Hepatocyte (in vitro differentiated cells): ENCODE measurements around the gene ARSB. TPM values are rescaled to one million over a fixed set of nuclear protein-coding genes. Genes with fewer than 3 reads are reported as not detected.
A peak's percentile ranks its signal among the peaks of the same experiment; 100 is the strongest.

Experiments used
- DNase-seq: peaks from one replicate; pipeline ENCODE4 v3.0.0-alpha.2; 2016; ENCODE audit warnings: low spot score
- H2AFZ ChIP-seq: fragments of 200-600 bp; sonication (generic); 2 replicates; pipeline ENCODE4 v1.6.0; 2016; ENCODE audit warnings: antibody characterized with exemption, mild to moderate bottlenecking
- H3K27ac ChIP-seq: fragments of 200-600 bp; sonication (generic); 2 replicates; pipeline ENCODE4 v1.5.1; 2016; ENCODE audit warnings: mild to moderate bottlenecking
- H3K27me3 ChIP-seq: fragments of 200-600 bp; sonication (generic); 2 replicates; pipeline ENCODE4 v1.6.1; 2016
- H3K36me3 ChIP-seq: fragments of 200-600 bp; sonication (generic); replicated peaks from 2 replicates; pipeline ENCODE4 v1.5.1; 2016; ENCODE audit warnings: low read depth; ENCODE audit not compliant: insufficient read depth
- H3K4me1 ChIP-seq: fragments of 200-600 bp; sonication (generic); 2 replicates; pipeline ENCODE4 v1.5.1; 2016; ENCODE audit warnings: mild to moderate bottlenecking, moderate library complexity; ENCODE audit not compliant: insufficient read depth
- H3K4me2 ChIP-seq: fragments of 200-600 bp; sonication (generic); 2 replicates; pipeline ENCODE4 v1.6.0; 2016
- H3K4me3 ChIP-seq: fragments of 200-600 bp; sonication (generic); 2 replicates; pipeline ENCODE4 v1.5.1; 2016; ENCODE audit warnings: mild to moderate bottlenecking
- H3K79me2 ChIP-seq: fragments of 200-600 bp; sonication (generic); 2 replicates; pipeline ENCODE4 v1.6.0; 2017; ENCODE audit warnings: mild to moderate bottlenecking
- H3K9me2 ChIP-seq: fragments of 200-600 bp; sonication (generic); replicated peaks from 2 replicates; pipeline ENCODE4 v1.6.0; 2017; ENCODE audit warnings: mild to moderate bottlenecking; ENCODE audit not compliant: insufficient read depth
- H3K9me3 ChIP-seq: fragments of 200-600 bp; sonication (generic); 2 replicates; pipeline ENCODE4 v1.5.1; 2016; ENCODE audit warnings: low read depth, mild to moderate bottlenecking
- H4K20me1 ChIP-seq: fragments of 200-600 bp; sonication (generic); 2 replicates; pipeline ENCODE4 v1.6.0; 2016; ENCODE audit warnings: mild to moderate bottlenecking; ENCODE audit not compliant: insufficient read depth, poor library complexity, severe bottlenecking
- EZH2 ChIP-seq: fragments of 200-600 bp; sonication (generic); IDR thresholded peaks from 2 replicates; pipeline ENCODE4 v1.6.1; 2016; ENCODE audit warnings: antibody characterized with exemption, mild to moderate bottlenecking, borderline replicate concordance
- EZH2phosphoT487 ChIP-seq: fragments of 200-600 bp; sonication (generic); IDR thresholded peaks from one replicate; pipeline ENCODE4 v1.6.1; 2018; ENCODE audit warnings: antibody characterized with exemption, mild to moderate bottlenecking, low read depth, moderate library complexity; ENCODE audit not compliant: unreplicated experiment, severe bottlenecking
- WGBS: methylation state at CpG from one replicate; pipeline ENCODE4 v1.1.6; 2016; ENCODE audit warnings: low lambda C conversion rate; ENCODE audit errors: missing lambda C conversion rate; 5-methylcytosine and 5-hydroxymethylcytosine counted together
- polyA plus RNA-seq: library from polyadenylated mRNA; unstranded; fragments of >200 nt; fragmentation: Nextera tagmentation; extraction: Ambion mirVana; gene quantifications from 2 replicates; pipeline ENCODE4 v1.2.1, GENCODE V29; 2016
- total RNA-seq: library from RNA; depleted of rRNA; stranded (reverse); fragments of >200 nt; gene quantifications from 2 replicates; pipeline ENCODE4 v1.2.3, GENCODE V29; 2014
- TF ChIP-seq, protein P1 (sequence below): fragments of 200-600 bp; sonication (generic); IDR thresholded peaks from 2 replicates; pipeline ENCODE4 v1.5.1; 2016; ENCODE audit warnings: antibody characterized with exemption, mild to moderate bottlenecking; ENCODE audit not compliant: poor library complexity

Gene ARSB
- total RNA-seq: 19.3 and 19.8 TPM in 2 replicates
- 10.2 and 13.5 TPM in 2 replicates for polyA plus RNA-seq

DNA sequence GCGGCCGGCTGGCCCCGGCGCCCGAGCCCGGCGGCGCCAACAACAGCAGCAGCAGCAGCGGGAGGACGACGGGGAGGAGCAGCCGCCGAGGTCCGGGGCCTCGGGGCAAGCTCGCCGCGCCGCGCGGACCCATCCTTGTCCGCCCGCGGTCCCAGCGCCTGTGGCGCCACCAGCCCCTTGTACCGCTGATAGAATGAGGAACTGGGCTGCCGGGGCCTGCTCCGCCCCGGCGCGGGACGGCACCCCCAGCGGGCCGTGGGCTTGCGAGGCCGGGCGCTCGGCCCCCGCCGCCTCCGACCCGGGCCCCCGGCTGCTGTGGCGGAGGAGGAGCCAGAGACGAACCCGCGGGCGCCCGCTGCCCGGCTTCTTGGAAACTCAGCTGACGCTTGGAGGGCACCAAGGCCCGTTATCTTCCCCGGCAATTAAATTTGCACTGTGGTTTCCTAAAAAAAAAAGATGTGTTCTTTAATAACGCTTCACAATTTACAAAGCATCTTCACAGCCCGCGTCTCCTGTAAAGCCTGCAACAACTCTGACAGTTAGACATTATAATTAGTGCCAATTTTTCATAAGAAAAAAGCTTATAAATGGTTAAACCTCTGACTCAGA, at the start of gene ARSB:
TSS of gene ARSB (minus strand) at position 195 of the 609 bp plus-strand sequence. CDS start at position 133, 62 bp downstream.
- Histone ChIP-seq H3K9me2 (peaks cover 3% of the 10 kb centered on the region), H2AFZ (peak within 1 kb of the TSS; percentile 96), H3K36me3 (no peaks in the 10 kb centered on the region), H3K9me3 (no peaks in the 10 kb centered on the region), H3K4me1 (peaks cover 12% of the 10 kb centered on the region), H3K4me3 (peak within 1 kb of the TSS; percentile 97), H3K4me2 (peak within 1 kb of the TSS; percentile 87), H3K27ac (peak within 1 kb of the TSS; percentile 98), H3K27me3 (no peaks in the 10 kb centered on the region), H3K79me2 (peaks cover 11% of the 10 kb centered on the region), H4K20me1 (no peaks in the 10 kb centered on the region)
- peak; percentile 73 for DNase-seq
- WGBS: under 1% methylated on average over 51 of the region's 57 CpGs
- TF ChIP-seq, protein P1, sequence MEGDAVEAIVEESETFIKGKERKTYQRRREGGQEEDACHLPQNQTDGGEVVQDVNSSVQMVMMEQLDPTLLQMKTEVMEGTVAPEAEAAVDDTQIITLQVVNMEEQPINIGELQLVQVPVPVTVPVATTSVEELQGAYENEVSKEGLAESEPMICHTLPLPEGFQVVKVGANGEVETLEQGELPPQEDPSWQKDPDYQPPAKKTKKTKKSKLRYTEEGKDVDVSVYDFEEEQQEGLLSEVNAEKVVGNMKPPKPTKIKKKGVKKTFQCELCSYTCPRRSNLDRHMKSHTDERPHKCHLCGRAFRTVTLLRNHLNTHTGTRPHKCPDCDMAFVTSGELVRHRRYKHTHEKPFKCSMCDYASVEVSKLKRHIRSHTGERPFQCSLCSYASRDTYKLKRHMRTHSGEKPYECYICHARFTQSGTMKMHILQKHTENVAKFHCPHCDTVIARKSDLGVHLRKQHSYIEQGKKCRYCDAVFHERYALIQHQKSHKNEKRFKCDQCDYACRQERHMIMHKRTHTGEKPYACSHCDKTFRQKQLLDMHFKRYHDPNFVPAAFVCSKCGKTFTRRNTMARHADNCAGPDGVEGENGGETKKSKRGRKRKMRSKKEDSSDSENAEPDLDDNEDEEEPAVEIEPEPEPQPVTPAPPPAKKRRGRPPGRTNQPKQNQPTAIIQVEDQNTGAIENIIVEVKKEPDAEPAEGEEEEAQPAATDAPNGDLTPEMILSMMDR: no peak
- no peak for TF ChIP-seq EZH2phosphoT487
- no peak for TF ChIP-seq EZH2

DNA sequence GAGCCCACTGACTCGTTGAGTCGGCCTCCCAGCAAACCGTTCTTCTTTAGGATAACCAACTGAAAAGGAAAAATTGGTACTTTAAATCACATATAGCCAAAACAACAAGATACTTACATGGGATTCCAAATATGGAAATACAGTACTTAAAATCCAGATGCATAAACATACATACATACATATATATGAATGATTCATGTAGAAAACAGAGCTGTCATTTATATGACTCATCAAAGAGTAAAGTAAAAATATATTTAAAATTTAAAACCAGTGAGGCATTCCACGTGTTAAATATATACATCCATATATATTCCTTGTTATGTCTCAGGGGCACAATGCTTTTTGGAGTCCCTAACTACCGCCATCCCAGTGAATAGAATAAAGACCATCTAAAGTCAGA, 47.7 kb upstream of the ARSB start:
- no peaks in the 10 kb centered on the region for H3K79me2 ChIP-seq
- no peak overlapping the region for H2AFZ ChIP-seq
- TF ChIP-seq, protein P1: no peak
- no peak overlapping the region for H3K4me2 ChIP-seq
- H3K4me1 ChIP-seq: peaks cover 3% of the 10 kb centered on the region
- no peak overlapping the region for H3K27ac ChIP-seq
- H3K9me2 ChIP-seq: no peaks in the 10 kb centered on the region
- no peak overlapping the region for H3K4me3 ChIP-seq
- WGBS: 96% methylated on average over 5 of the region's 5 CpGs
- H3K27me3 ChIP-seq: no peaks in the 10 kb centered on the region
- no peaks in the 10 kb centered on the region for H3K36me3 ChIP-seq
- DNase-seq: no peak
- no peaks in the 10 kb centered on the region for H3K9me3 ChIP-seq
- H4K20me1 ChIP-seq: no peaks in the 10 kb centered on the region

DNA sequence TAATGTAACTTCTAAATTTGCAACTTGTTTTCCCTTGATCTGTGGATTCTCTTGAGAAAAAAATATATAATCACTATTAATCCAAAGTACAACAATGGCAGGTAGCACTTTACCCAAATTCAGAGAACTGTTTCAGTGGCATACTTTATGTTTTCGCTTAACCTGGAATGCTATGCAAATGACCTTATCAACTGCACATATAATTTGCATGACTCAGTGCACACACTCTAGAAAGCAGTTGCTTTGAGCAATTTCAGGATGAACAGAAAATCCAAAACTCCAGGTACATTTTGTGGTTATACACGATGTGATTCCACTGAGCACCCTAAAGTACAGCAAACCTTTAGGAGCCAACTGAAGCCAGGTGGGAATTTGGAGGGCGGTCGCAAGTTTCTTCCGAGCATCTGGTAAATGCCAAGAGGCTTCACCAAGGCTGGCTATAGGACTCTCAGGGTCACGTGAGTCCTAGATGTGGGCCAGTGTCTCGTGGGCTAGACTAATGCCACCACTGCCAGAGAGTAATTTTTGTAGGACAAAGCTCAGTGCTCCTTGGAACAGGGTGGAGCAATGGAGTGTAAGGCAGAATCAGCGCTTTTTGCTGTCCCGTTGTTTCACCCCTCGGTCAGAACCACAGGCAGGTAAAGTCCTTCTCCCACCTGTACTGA, 47.1 kb upstream of the ARSB start:
- no peak overlapping the region for H3K4me2 ChIP-seq
- peaks cover 3% of the 10 kb centered on the region for H3K4me1 ChIP-seq
- no peak overlapping the region for H3K27ac ChIP-seq
- no peak for DNase-seq
- TF ChIP-seq EZH2 (no peak), EZH2phosphoT487 (no peak)
- TF ChIP-seq, protein P1: no peak
- H3K9me2 ChIP-seq: no peaks in the 10 kb centered on the region
- H3K9me3 ChIP-seq: no peaks in the 10 kb centered on the region
- 91% methylated on average over 10 of the region's 10 CpGs for WGBS
- H2AFZ ChIP-seq: no peak overlapping the region
- H3K27me3 ChIP-seq: no peaks in the 10 kb centered on the region
- H3K4me3 ChIP-seq: no peak overlapping the region
- H3K79me2 ChIP-seq: no peaks in the 10 kb centered on the region
- no peaks in the 10 kb centered on the region for H4K20me1 ChIP-seq
- no peaks in the 10 kb centered on the region for H3K36me3 ChIP-seq
